Activated CD4-positive, alpha-beta T cell treated with anti-CD3 and anti-CD28 coated beads, Interleukin-10, Interleukin-2, amounts not matched to agents 100 ng/mL and 50 ng/mL, durations not matched to agents 16 hours and 8 hours (primary cell): ENCODE data around the gene MARCHF9.
A peak's percentile ranks its signal among the peaks of the same experiment; 100 is the strongest.

Experiments
- DNase-seq: peaks from one replicate; pipeline ENCODE4 v3.0.0-alpha.2; 2020

The MARCHF9 gene

DNA sequence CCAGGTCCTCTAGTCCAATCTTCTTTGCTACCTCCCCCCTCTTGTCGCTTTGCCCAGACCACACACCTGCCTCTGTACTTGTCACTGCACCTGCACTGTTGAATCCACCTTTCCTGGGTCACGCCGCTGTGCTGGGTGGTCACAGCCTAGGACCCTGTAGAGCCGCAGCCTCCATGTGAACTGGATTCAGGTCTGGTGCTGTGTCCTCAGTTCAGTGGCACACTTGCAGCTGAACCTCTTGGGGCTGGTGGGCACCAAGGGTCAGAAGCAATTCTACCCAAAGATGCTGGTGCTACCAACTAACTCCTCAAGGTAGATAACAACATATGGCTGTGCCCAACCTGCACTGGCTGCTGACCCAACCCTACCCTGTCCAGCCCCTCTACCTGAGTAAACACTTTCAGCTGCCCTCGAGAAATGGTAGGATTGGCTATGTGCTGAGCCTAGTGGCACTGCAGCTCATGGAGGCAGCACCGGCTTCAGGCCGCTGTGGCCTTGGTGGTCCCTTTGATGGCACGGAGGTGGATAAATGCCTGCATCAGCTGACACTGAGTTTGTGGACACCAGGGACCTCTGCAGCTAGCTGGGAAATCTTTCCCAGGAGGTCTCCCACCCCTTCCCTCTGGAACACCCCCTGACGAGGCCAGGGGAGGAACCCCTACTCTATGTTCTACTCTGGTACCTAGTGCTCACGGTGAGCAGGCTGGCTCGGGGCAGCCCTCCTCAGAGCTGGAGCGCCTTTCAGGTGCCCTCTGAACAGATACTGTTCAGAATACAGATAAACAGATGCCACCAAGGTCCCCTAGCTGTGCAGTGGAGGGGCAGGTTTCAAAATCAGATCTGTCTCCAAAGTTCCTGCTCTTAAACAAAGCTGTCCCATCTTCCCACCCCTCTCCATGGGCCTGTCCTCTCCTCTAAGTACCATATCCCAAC lies 30.6 kb upstream of the MARCHF9 start:
- no peak for DNase-seq

DNA sequence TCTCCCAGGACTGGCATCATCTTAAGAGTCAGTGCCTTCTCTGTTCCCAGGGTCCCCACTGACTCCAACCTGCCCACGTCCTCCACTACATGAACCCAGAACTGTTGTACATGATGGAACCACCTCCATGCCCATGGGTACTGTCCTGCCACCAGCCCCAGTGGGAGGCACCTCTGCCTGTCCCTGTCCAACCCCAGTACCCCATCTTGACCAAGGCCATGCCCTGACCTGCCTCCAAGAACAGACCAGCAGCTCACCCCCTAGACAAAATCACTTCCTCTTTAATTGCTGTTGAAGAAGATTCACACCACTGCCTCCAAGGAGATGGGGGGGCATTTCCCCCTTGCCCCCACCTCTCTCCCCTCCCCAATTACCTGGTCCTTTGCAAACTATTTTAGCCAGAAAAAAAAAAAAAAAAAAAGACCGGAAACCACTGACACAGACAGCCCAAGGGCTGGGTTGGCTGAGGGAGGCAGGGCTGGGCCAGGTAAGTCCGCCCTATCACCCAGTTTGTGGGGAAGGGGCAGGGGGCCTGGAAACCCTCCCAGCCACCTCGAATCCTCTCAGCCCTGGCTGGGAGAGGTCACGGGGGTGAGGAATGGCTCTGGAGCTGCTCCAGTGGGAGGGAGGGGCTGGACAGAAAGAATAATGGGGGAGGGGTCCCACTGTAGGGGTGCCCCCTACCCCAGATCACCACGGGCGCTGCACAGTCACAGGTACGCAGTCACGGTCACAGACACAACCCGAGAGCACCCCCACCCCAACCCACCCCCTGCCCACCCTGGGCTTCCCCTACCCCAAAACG lies 29.8 kb upstream of the MARCHF9 start:
- DNase-seq, result no peak

- no peak for DNase-seq
Observed at GRCh38 chr12:57725851-57726150, 29.1 kb upstream of the MARCHF9 start.

- peak; percentile 33 for DNase-seq
Observed at GRCh38 chr12:57726151-57726883, 28.6 kb upstream of the MARCHF9 start.

DNA sequence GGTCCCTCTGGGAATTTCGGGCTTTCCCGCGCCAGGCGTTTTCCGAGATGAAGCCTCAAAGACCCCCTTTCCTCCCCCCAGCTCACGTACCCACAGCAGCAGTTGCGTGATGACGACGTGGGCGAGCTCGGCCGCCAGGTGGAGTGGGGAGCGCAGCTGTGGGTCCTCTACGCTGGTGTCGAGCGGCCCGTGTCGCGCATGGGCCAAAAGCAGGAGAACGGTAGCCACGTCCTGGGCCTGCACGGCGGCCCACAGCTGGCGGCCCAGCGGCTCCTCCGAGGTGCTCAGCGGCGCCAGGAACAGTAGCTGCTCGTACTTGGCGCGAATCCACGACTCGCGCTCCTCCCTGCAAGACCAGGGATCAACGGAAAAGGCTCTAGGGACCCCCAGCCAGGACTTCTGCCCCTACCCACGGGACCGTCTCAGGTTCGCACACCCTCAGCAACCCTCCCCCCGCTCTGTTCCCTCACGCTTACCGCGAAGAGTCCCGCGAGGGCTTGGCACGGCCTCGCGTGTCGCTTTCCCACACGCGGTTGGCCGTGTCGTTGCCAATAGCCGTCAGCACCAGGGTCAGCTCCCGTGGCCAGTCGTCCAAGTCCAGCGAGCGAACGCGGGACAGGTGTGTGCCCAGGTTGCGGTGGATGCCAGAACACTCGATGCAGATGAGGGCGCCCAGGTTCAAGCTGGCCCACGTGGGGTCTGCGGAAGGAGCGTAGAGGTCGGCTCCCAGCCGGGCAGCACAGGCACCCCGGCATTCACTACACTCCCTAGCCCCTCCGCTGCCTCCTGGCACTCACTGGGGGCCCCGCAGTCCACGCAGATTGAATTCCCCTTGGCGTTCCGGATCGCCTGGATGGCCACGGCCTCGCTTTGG lies 27.8 kb upstream of the MARCHF9 start:
- no peak for DNase-seq

- DNase-seq, result no peak
Observed at GRCh38 chr12:57727758-57728395, 27.0 kb upstream of the MARCHF9 start.

- DNase-seq, result no peak
Observed at GRCh38 chr12:57729321-57729844, 25.5 kb upstream of the MARCHF9 start.

- DNase-seq, result no peak
Observed at GRCh38 chr12:57730336-57731067, 24.4 kb upstream of the MARCHF9 start.

- no peak for DNase-seq
Observed at GRCh38 chr12:57731411-57732080, 23.4 kb upstream of the MARCHF9 start.

DNA sequence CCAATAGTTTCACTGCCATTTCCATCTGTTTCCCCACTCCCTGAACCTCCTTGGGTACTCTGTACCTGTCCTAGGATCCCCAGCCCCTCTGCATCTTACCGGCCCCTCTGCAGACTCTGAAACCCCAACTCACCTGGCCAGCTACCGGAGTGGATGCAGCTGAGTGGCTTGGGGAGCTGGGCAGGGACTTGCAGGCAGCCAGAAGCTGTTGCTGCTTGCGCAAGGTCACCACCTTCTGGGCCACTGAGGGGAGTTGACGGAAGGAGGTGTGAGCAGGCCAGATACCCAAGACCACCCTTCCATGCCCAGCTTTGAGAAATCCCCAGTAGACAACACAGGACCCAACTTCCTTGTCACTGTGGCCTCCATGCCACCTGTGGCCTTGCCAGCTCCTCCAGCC lies 22.6 kb upstream of the MARCHF9 start:
- no peak for DNase-seq

DNA sequence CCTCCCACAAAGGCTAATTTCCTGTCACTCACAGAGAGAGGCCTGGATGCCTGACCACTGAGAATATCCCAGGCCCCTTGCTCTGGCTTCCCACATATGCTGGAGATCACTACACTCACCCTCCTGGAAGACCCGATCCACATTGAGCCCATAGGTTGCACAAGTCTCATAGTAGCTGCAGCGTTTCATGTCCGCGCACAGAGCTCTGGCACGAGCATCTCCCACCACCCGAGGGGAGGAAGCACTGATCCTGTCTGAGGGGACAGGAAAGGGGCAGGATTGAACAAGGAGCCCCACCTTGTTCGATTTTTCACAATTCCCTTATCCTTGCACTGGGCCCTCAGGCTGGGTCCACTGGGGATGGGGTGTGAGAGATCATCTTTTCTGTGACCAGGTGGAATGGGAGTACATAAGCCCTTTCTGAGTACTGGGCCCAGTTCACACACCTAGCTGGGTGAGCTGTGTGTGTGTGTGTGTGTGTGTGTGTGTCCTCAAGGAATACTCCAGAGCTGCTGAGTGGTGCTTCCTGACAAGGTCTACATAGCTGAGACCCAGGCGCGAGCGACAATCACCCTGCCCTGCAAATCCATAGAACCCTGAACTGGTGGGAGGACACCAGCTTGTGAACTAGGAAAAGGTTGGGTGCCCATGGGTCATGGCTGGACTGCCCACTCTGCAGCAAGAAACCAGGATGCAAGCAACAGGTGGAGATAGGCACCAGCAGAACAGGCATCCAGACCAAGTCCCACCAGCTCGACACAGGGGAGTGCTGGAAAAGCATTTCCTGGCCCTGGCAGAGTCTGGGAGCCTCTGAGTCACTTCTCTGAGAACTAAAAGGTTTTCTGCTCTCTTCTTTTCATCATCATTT lies 21.9 kb upstream of the MARCHF9 start:
- no peak for DNase-seq

DNA sequence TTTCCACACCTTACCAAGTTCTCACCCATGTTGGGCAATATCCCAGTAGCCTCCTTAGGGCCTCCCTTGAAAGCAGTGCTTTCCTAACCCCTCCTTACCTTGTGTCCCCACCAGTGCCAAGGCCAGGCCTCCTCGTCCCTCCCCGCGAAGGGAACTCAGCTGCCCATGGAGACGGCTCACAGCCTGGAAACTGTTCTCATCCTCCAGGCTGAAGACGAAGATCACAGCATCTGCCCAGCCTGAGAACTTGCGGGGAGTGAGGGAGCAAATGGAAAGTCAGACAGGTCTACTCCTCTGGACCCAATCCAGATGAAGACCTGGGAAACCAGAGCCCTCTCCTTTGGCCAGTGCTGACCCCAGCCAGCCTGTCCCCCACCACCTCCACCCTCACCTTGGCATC lies 21.0 kb upstream of the MARCHF9 start:
- DNase-seq, result no peak

DNA sequence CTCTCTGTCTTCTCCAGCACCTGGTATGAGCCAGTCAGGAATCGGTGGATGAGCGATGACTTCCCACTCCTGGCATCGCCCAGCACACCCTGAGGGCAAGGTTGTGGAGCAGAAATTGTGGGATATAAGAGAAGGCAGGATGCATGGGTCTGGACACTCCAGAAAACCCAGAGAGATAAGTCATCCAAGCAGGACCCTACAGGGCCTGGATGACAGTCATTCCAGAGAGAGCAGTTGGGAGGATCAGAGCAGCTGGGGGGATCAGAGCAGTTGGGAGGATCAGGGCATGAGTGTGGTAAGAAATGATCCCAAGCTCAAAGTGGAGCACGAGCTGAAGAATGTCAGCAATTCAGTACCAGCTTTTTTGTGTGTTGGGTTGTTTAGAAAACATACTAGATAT lies 20.3 kb upstream of the MARCHF9 start:
- no peak for DNase-seq

- DNase-seq, result no peak
Observed at GRCh38 chr12:57735198-57735855, 19.6 kb upstream of the MARCHF9 start.

DNA sequence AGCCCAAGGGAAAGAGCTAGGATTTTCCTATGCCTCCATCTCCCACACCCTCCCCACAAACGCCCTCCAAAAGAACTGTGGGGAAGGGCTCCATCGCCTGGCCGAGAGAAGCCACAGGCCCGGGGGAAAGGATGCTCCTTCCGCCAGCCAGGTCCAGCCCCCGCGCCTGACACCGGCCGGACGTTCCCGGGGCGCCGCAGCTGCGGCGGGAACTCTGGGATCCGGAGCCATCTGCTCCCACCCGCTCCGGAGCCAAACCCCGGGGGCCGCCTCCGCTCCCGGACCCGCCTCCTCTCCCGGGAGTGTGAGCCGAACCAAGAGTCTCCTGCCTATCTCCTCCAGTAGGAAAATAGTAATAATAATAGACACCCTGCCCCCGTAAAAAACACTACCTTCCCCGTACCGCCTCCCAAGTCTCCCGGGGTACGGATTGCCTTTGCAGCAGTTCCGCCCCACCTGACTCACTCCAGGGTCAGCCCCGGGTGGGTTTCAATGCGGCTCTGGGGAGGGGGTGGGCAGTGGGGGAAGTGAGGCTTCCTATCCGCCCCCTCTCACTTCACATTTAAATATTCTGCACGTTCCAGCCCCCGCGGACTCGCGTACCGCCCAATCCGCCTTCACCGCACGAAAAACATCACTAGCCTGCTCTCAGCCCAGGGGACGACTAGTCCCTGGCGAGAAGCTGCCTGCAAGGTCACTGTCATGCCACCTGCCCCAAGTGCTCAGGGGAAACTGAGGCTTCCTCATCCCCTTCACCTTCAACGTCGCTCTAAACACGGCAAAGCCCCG lies 18.8 kb upstream of the MARCHF9 start:
- DNase-seq, result no peak

DNA sequence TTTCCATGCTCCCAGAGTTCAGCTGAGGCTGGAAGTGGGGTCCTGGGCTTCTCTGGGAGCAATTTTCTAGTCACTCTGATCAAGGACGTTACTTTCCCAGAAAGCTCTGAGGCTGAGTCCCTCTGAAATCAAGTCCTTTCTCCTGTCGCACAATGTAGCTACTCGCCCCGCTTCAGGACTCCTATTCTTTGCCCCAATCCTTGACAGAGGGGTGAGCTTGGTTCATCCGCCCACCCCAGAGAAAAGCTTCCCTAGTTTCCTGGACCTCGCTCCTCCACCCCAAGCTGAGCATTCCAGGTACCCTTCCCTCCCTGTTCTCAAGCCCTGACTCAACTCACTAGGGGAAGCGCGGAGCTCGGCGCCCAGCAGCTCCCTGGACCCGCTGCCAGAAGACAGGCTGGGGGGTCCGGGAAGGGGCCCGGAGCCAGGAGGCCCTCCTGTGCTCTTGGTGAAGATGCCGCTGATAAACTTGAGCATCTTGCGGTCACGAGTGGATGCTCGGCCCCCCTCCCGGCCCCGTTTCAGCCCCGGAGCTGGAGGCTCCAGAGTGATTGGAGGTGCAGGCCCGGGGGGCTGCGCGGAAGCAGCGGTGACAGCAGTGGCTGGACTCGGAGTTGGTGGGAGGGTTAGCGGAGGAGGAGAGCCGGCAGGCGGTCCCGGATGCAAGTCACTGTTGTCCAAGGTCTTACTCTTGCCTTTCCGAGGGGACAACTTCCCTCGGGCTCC lies 18.0 kb upstream of the MARCHF9 start:
- no peak for DNase-seq
